K562 (cell line): ENCODE data around the gene TFAM. TPM values are rescaled to one million over a fixed set of nuclear protein-coding genes. Genes with fewer than 3 reads are reported as not detected.

Experiments used
- ATAC-seq: fragments of 200-7000 bp; cut with Tn5 transposase; 3 replicates; pipeline ENCODE4 v1.9.1; 2020; ENCODE audit warnings: moderate library complexity
- BruUV-seq: library from RNA; stranded (reverse); fragments of 400-500 nt; replicated peaks from 2 replicates; lab custom pipeline; 2021; lab: Mats Ljungman, UMichigan
- CTCF ChIA-PET: fragments of 300-600 bp; formaldehyde crosslinking; extraction: SDS; loops from one replicate; lab custom pipeline; 2021; ENCODE audit warnings: low intra/inter-chr PET ratio; lab: Yijun Ruan, JAX
- POLR2A ChIA-PET: fragments of 300-600, 350-650 bp; sonication (Branson Sonifier 250); formaldehyde crosslinking; extraction: SDS; loops from one replicate; lab custom pipeline; 2021; ENCODE audit warnings: antibody characterized with exemption, inconsistent platforms; lab: Yijun Ruan, JAX
- DNase-seq, 4 experiments: peaks; one replicate each; pipeline versions ENCODE4 v3.0.0 to v3.0.0-alpha.2; 2011 to 2018; ENCODE audit warnings: low spot score in 3 of 4, mixed read lengths in 3 of 4; ENCODE audit errors: extremely low read depth in 1 of 4
- FAIRE-seq: peaks from 2 replicates; lab custom pipeline; 2011; peaks lifted over from hg19 to GRCh38; lab: Jason Lieb, UNC
- H2AFZ ChIP-seq: 2 replicates; pipeline ENCODE4 v1.6.0; 2011; ENCODE audit warnings: low read depth, low read length, control low read depth, inconsistent platforms
- H3K27ac ChIP-seq: fragments of 200-600 bp; 3 replicates; pipeline ENCODE4 v1.8.0; 2011; ENCODE audit warnings: low read depth, mild to moderate bottlenecking, control low read depth, inconsistent platforms, low read length, moderate library complexity, mixed read lengths; ENCODE audit errors: extremely low read depth
- H3K27me3 ChIP-seq, 2 experiments: fragments of 300-600 bp in 1 of 2; 2 replicates in 1 of 2; 3 replicates in 1 of 2; pipeline versions ENCODE4 v1.6.0 to v1.8.0; 2011; ENCODE audit warnings: inconsistent platforms in 2 of 2, low read length in 2 of 2, mild to moderate bottlenecking in 1 of 2, mixed read lengths in 1 of 2, moderate library complexity in 1 of 2; ENCODE audit not compliant: control insufficient read depth in 2 of 2, insufficient read depth in 2 of 2
- H3K36me3 ChIP-seq: fragments of 300-600 bp; 3 replicates; pipeline ENCODE4 v1.8.0; 2011; ENCODE audit warnings: mild to moderate bottlenecking, low read length, inconsistent platforms; ENCODE audit not compliant: control insufficient read depth, insufficient read depth
- H3K4me1 ChIP-seq, 2 experiments: fragments of 200-600 bp in 1 of 2; replicated peaks in 1 of 2; 2 replicates in 1 of 2; 3 replicates in 1 of 2; pipeline versions ENCODE4 v1.5.1 to v1.8.0; 2011; ENCODE audit warnings: inconsistent platforms in 2 of 2, low read length in 2 of 2, mild to moderate bottlenecking in 1 of 2, mixed read lengths in 1 of 2, moderate library complexity in 1 of 2; ENCODE audit not compliant: control insufficient read depth in 2 of 2, insufficient read depth in 2 of 2
- H3K4me2 ChIP-seq: 2 replicates; pipeline ENCODE4 v1.6.1; 2011; ENCODE audit warnings: low read length, control low read depth, inconsistent platforms, mixed read lengths; ENCODE audit not compliant: insufficient read depth
- H3K4me3 ChIP-seq: fragments of 200-600 bp; sonication (generic), shearing (Covaris generic); 2 replicates; pipeline ENCODE4 v1.5.1; 2016; ENCODE audit warnings: control low read depth, inconsistent platforms
- H3K79me2 ChIP-seq: fragments of 200-600 bp; 3 replicates; pipeline ENCODE4 v1.8.0; 2011; ENCODE audit warnings: low read length, inconsistent platforms; ENCODE audit not compliant: control insufficient read depth, insufficient read depth
- H3K9ac ChIP-seq, 2 experiments: 2 replicates each; pipeline versions ENCODE4 v1.6.0 to v1.6.1; 2011; ENCODE audit warnings: low read depth in 2 of 2, low read length in 2 of 2, control low read depth in 1 of 2, inconsistent platforms in 1 of 2, mild to moderate bottlenecking in 1 of 2, mixed read lengths in 1 of 2; ENCODE audit not compliant: insufficient read depth in 1 of 2
- H3K9me1 ChIP-seq: one replicate; pipeline ENCODE4 v1.6.0; 2011; ENCODE audit warnings: inconsistent platforms, mild to moderate bottlenecking, low read length, moderate library complexity; ENCODE audit not compliant: control insufficient read depth, insufficient read depth
- H3K9me3 ChIP-seq: replicated peaks from 2 replicates; pipeline ENCODE4 v1.5.1; 2011; ENCODE audit warnings: low read depth, low read length, inconsistent platforms; ENCODE audit not compliant: control insufficient read depth, insufficient read depth
- H4K20me1 ChIP-seq: replicated peaks from 2 replicates; pipeline ENCODE4 v1.6.1; 2011; ENCODE audit warnings: low read length, inconsistent platforms, mixed read lengths; ENCODE audit not compliant: control insufficient read depth, insufficient read depth
- ATF1 ChIP-seq, 2 experiments: fragments of 450-650 bp in 1 of 2; IDR thresholded peaks; 2 replicates each; pipeline ENCODE4 v1.6.1; 2016; ENCODE audit warnings: missing compliant biosample characterization in 1 of 2, missing genetic modification characterization in 1 of 2
- CCNT2 ChIP-seq: IDR thresholded peaks from 2 replicates; pipeline ENCODE4 v1.6.1; 2011; ENCODE audit warnings: borderline replicate concordance, low read depth, mild to moderate bottlenecking, moderate library complexity, mixed read lengths, low read length; ENCODE audit not compliant: insufficient read length; ENCODE audit errors: extremely low read depth
- E2F1 ChIP-seq: sonication (generic); formaldehyde crosslinking; IDR thresholded peaks from 2 replicates; pipeline ENCODE4 v1.8.1; 2023; ENCODE audit warnings: mild to moderate bottlenecking, missing genetic modification reagents, moderate library complexity
- EHMT2 ChIP-seq: fragments of 450-650 bp; IDR thresholded peaks from 2 replicates; pipeline ENCODE4 v1.6.1; 2018; ENCODE audit warnings: antibody characterized with exemption
- EP400 ChIP-seq: fragments of 450-650 bp; IDR thresholded peaks from 2 replicates; pipeline ENCODE4 v1.6.1; 2017; ENCODE audit warnings: antibody characterized with exemption, mild to moderate bottlenecking, moderate library complexity
- GTF2B ChIP-seq: IDR thresholded peaks from 2 replicates; pipeline ENCODE4 v1.6.1; 2011; ENCODE audit not compliant: insufficient read length; ENCODE audit errors: extremely low read depth
- HINFP ChIP-seq: fragments of 450-650 bp; conservative IDR thresholded peaks from 2 replicates; pipeline ENCODE4 v1.6.1; 2016; ENCODE audit warnings: missing genetic modification characterization, low read depth, mild to moderate bottlenecking, control low read depth, missing compliant biosample characterization
- L3MBTL2 ChIP-seq: fragments of 450-650 bp; IDR thresholded peaks from 2 replicates; pipeline ENCODE4 v1.6.1; 2016; ENCODE audit warnings: mild to moderate bottlenecking, moderate library complexity
- MAFK ChIP-seq: IDR thresholded peaks from 2 replicates; pipeline ENCODE4 v1.6.1; 2011; ENCODE audit warnings: low read length, improper control_type of control experiment
- PHTF2 ChIP-seq: fragments of 250-450 bp; sonication (Bioruptor Pico); IDR thresholded peaks from 2 replicates; pipeline ENCODE4 v1.5.0; 2021; ENCODE audit warnings: mild to moderate bottlenecking
- RBM34 ChIP-seq: fragments of 200-400 bp; formaldehyde crosslinking; IDR thresholded peaks from 2 replicates; pipeline ENCODE4 v1.6.1; 2018; ENCODE audit warnings: low read length, borderline replicate concordance; ENCODE audit not compliant: insufficient read depth
- ZBTB5 ChIP-seq: fragments of 450-650 bp; IDR thresholded peaks from 2 replicates; pipeline ENCODE4 v1.6.1; 2017; ENCODE audit warnings: antibody characterized with exemption
- ZNF124 ChIP-seq: sonication (generic); formaldehyde crosslinking; IDR thresholded peaks from 2 replicates; pipeline ENCODE4 v1.8.1; 2022; ENCODE audit warnings: missing genetic modification reagents
- WGBS: fragments of 100-300 bp; shearing (Covaris generic); methylation state at CpG from one replicate; pipeline ENCODE4 v1.1.6; 2016; ENCODE audit warnings: low coverage, mixed read lengths; ENCODE audit not compliant: insufficient coverage; ENCODE audit errors: missing lambda C conversion rate; 5-methylcytosine and 5-hydroxymethylcytosine counted together
- in situ Hi-C: fragments of 300-500 bp; cut with MboI; formaldehyde crosslinking; loops from 4 replicates; pipeline ENCODE4 v1.15.0; 2018; ENCODE audit warnings: inconsistent platforms, mixed read lengths
- intact Hi-C: fragments of 100-400 bp; cut with micrococcal nuclease; formaldehyde crosslinking; loops from 2 replicates; pipeline ENCODE4 v1.14.2; 2022
- polyA plus RNA-seq, 8 experiments: library from polyadenylated mRNA; depleted of rRNA in 4 of 8; stranded (reverse) in 5 of 8; unstranded in 3 of 8; fragments of >200 nt; fragmentation: Nextera tagmentation in 2 of 8; fragmentation: Illumina TruSeq in 1 of 8; extraction: Ambion mirVana in 2 of 8; extraction: Trizol in 1 of 8; gene quantifications; 2 replicates each; pipeline versions ENCODE4 v1.2.1 to v1.2.3, GENCODE V29; 2011 to 2014; ENCODE audit warnings: inconsistent platforms in 1 of 8, missing spikeins in 1 of 8
- total RNA-seq, 7 experiments: library from RNA; depleted of rRNA in 6 of 7; stranded (reverse); fragments of >200 nt in 6 of 7; fragmentation: Illumina TruSeq in 2 of 7; extraction: Trizol in 2 of 7; gene quantifications; 2 replicates each; pipeline versions ENCODE4 v1.2.1 to v1.2.3, GENCODE V29; 2011 to 2021; ENCODE audit warnings: low replicate concordance in 1 of 7

The TFAM gene
- total and polyA plus RNA-seq, 9 of the 15 experiments (the other 6 are each of a cell fraction or from before 2014, with no cell fraction given): 74.3 to 227 (median 155) TPM

- in situ Hi-C loops: no loop called here
- no peaks in the 10 kb centered on the region for H3K79me2 ChIP-seq
- H3K9me1 ChIP-seq: no peaks in the 10 kb centered on the region
- H3K4me1 ChIP-seq: no peaks in the 10 kb centered on the region
- no peak overlapping the region for H3K4me2 ChIP-seq
- POLR2A ChIA-PET: no interaction called here
- 0% methylated on average over 2 of the region's 2 CpGs for WGBS
- no peaks in the 10 kb centered on the region for H3K9me3 ChIP-seq
- ATAC-seq (no peak), FAIRE-seq (no peak), DNase-seq (no peak)
- CTCF ChIA-PET: no interaction called here
- intact Hi-C loops: no loop called here
- H3K27me3 ChIP-seq: no peaks in the 10 kb centered on the region
- no peak overlapping the region for H3K9ac ChIP-seq
- no peaks in the 10 kb centered on the region for H4K20me1 ChIP-seq
- TF ChIP-seq EHMT2 (no peak), ZBTB5 (no peak), RBM34 (no peak), PHTF2 (no peak), L3MBTL2 (no peak), MAFK (no peak), EP400 (no peak), CCNT2 (no peak), ZNF124 (CRISPR knock-in tag) (no peak), ATF1 (CRISPR knock-in tag; IDR thresholded peaks at IDR 0.05) (no peak), ATF1 (tag; IDR thresholded peaks at IDR 0.05) (no peak), HINFP (tag) (no peak), GTF2B (no peak), E2F1 (CRISPR knock-in tag) (no peak)
- BruUV-seq: no TSS peak
- H3K4me3 ChIP-seq: no peak overlapping the region
- no peak overlapping the region for H2AFZ ChIP-seq
- H3K36me3 ChIP-seq: no peaks in the 10 kb centered on the region
- no peak overlapping the region for H3K27ac ChIP-seq
Observed at GRCh38 chr10:58433066-58433465, 47.9 kb downstream of the TFAM start.
